Right ventricle myocardium inferior (tissue), 1 donor: ENCODE measurements around the gene DNM1. TPM values are rescaled to one million over a fixed set of nuclear protein-coding genes. Genes with fewer than 3 reads are reported as not detected.
"Not testable (repeated sequence)": the region's sequence is repeated elsewhere in the genome, so short reads cannot be mapped to it uniquely, and the experiment has no call there.

Source experiments
- ATAC-seq: fragments of 200-7000 bp; cut with Tn5 transposase; one replicate; pipeline ENCODE4 v1.9.1; 2020; ENCODE audit warnings: mild to moderate bottlenecking, moderate library complexity
- DNase-seq: peaks from one replicate; pipeline ENCODE4 v3.0.0; 2021; ENCODE audit errors: missing footprints
- intact Hi-C: fragments of 100-400 bp; cut with DNase I; formaldehyde crosslinking; loops from one replicate; pipeline ENCODE4 v1.11.0; 2022
- total RNA-seq: library from RNA; stranded (reverse); fragmentation: NEBNext Ultra II Directional; extraction: Animal tissue kit (Norgen Biotek cat#: 25700); gene quantifications from one replicate; pipeline ENCODE4 v1.2.1, GENCODE V29; 2021
- donor health status: DM: no; HTN: yes; CAD: no; lungs with severe emphysema.

Gene DNM1
- total RNA-seq, 1 donor from 2014 or later = 6.1 TPM

- intact Hi-C loops = no loop called here
- DNase-seq (no peak), ATAC-seq (peak; percentile 25)
Measured at GRCh38 chr9:128216781-128217553, 13.8 kb downstream of the DNM1 start.

- DNase-seq (no peak), ATAC-seq (no peak)
- intact Hi-C loops = no loop called here
Measured at GRCh38 chr9:128218172-128218517, 15.0 kb downstream of the DNM1 start.

- ATAC-seq (peak; percentile 90), DNase-seq (peak; percentile 96)
- intact Hi-C loops = no loop called here
Measured at GRCh38 chr9:128218518-128219389, 15.6 kb downstream of the DNM1 start.

- intact Hi-C loops = no loop called here
- ATAC-seq = no peak
- no peak for DNase-seq
Measured at GRCh38 chr9:128219831-128220230, 16.7 kb downstream of the DNM1 start.

GRCh38 chr9:128222026-128222425 is 18.8 kb downstream of the DNM1 start:
- intact Hi-C loops = no loop called here
- ATAC-seq = no peak
- no peak for DNase-seq

DNA sequence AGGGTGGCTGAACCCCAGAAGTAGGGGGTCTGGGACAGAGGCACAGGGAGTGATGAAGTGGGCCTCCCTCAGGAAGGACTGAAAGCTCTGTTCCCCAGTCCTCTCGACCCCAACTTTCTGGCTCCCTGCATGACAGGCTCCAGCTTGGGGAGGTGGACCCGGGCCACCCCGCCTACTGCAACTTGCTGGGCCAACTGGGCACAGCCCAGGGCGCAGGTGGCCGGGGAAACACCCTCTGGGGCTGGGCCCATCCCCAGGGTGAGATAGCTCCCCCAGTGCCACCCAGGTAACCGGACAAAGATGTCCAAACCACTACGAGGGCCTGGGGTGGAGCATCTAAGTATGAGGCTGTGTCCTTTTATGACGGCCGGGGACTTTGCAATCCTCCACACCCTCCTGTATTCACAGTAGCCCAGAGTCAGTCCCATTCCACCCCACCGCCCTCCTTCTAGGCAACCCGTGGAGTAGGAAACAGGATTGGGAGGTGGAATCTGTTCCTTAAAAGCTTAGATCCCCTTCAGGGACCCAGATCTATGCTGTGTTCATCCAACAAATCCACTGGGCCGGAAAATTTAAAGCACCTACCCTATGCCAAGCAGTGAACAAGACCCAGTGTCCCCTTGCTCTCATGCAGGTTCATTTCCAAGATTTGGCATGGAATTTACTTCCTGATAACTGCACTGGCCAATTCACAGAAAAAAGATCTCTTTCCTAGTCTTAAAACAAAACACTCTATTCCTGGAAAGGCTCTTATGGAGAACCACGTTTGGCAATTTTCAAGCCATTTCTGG is 19.9 kb downstream of the DNM1 start:
- DNase-seq (no peak), ATAC-seq (no peak)
- intact Hi-C loops = no loop called here

GRCh38 chr9:128224877-128225276 is 21.7 kb downstream of the DNM1 start:
- ATAC-seq (no peak), DNase-seq (no peak)
- intact Hi-C loops = no loop called here

DNA sequence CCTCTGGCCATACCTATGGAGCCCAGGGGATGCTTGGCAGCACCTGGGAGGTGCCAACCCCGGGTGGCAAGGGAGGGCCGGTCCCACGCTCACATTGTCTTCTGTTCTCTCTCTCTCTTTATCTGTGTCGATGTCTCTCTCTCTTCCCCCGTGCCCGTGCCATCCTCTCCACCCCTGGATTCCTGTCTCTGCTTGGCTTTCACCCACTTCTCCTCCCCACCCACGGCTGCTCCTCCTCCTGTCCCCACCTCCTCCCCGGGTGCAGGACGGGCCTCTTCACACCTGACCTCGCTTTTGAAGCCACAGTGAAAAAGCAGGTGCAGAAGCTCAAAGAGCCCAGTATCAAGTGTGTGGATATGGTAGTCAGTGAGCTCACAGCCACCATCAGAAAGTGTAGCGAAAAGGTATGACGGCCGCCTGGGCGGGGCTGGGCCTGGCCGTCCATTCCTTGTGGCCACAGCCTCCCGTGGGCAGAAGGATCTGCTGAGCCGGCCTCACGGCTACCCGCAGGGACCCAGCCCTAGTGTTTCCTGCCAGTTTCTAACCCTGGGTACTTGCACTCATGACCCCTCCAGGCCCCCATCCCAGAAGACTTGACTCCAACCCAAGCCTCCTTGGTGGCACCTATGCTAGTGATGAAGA is 22.7 kb downstream of the DNM1 start:
- ATAC-seq (no peak), DNase-seq (no peak)
- intact Hi-C loops = no loop called here

GRCh38 chr9:128226412-128226801 is 23.2 kb downstream of the DNM1 start:
- DNase-seq (no peak), ATAC-seq (peak; percentile 19)
- intact Hi-C loops = no loop called here

- intact Hi-C loops = not testable (repeated sequence)
Measured at GRCh38 chr9:128230897-128231296, 27.7 kb downstream of the DNM1 start.

GRCh38 chr9:128231638-128232527 is 28.7 kb downstream of the DNM1 start:
- ATAC-seq (peak; percentile 46), DNase-seq (peak; percentile 7)
- intact Hi-C loops = no loop called here

More at GRCh38 chr9:128230897-128231296, 27.7 kb downstream of the DNM1 start:
- DNase-seq = peak; percentile 49
- not testable (repeated sequence) for ATAC-seq

GRCh38 chr9:128232528-128233428 is 29.6 kb downstream of the DNM1 start:
- no peak for ATAC-seq
- DNase-seq = peak; percentile 30
- intact Hi-C loops = no loop called here

GRCh38 chr9:128233817-128234406 is 30.7 kb downstream of the DNM1 start:
- ATAC-seq = no peak
- intact Hi-C loops = no loop called here
- DNase-seq = peak; percentile 17

GRCh38 chr9:128242124-128242523 is 38.9 kb downstream of the DNM1 start:
- ATAC-seq (no peak), DNase-seq (no peak)
- intact Hi-C loops = no loop called here

DNA sequence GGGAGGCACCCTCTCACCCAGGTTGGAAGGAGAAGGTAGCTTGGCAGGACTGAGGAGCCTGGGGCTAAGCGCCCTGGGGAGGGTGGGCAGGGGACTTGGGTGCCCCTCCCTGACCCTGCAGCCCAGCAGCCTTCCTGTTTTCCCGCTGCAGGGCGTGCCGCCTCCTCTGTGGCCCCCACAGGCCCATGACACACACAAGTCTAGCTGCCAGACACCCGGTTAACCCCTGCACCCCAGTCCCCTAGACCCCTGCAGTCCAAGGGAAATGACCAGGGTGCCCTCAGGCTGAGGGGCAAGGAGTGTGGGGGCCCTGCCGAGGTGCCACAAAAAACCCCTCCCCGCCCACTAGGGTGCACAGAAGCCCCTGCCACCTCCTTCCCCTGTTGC is 39.6 kb downstream of the DNM1 start:
- intact Hi-C loops = no loop called here
- DNase-seq = no peak
- ATAC-seq = peak; percentile 34

- intact Hi-C loops = no loop called here
Measured at GRCh38 chr9:128243215-128244018, 40.2 kb downstream of the DNM1 start.

More at GRCh38 chr9:128243215-128244018, 40.2 kb downstream of the DNM1 start:
- DNase-seq (peak; percentile 78), ATAC-seq (peak; percentile 36)
